Osteocyte (in vitro differentiated cells): ENCODE data around the gene TARS3. TPM values are rescaled to one million over a fixed set of nuclear protein-coding genes. Genes with fewer than 3 reads are reported as not detected.
A peak's percentile ranks its signal among the peaks of the same experiment; 100 is the strongest.
"Not testable (repeated sequence)": the region's sequence is repeated elsewhere in the genome, so short reads cannot be mapped to it uniquely, and the experiment has no call there.

Experiments
- DNase-seq: peaks from one replicate; pipeline ENCODE4 v3.0.0; 2021; ENCODE audit warnings: mixed read lengths; ENCODE audit not compliant: unreplicated experiment; ENCODE audit errors: extremely low spot score
- H3K27ac Mint-ChIP-seq: one replicate; pipeline ENCODE4 v1.8.0; 2021; ENCODE audit warnings: mild to moderate bottlenecking, mixed read lengths; ENCODE audit not compliant: unreplicated experiment
- H3K27me3 Mint-ChIP-seq: one replicate; pipeline ENCODE4 v1.8.0; 2021; ENCODE audit warnings: mixed read lengths; ENCODE audit not compliant: unreplicated experiment
- H3K36me3 Mint-ChIP-seq: one replicate; pipeline ENCODE4 v1.8.0; 2021; ENCODE audit warnings: mixed read lengths; ENCODE audit not compliant: unreplicated experiment
- H3K4me1 Mint-ChIP-seq: one replicate; pipeline ENCODE4 v1.8.0; 2021; ENCODE audit warnings: mixed read lengths; ENCODE audit not compliant: unreplicated experiment
- H3K4me3 Mint-ChIP-seq: one replicate; pipeline ENCODE4 v1.8.0; 2021; ENCODE audit warnings: mild to moderate bottlenecking, moderate library complexity, mixed read lengths; ENCODE audit not compliant: unreplicated experiment
- H3K9me3 Mint-ChIP-seq: one replicate; pipeline ENCODE4 v1.8.0; 2021; ENCODE audit warnings: mixed read lengths; ENCODE audit not compliant: unreplicated experiment
- CTCF ChIP-seq: fragments of 200-600 bp; sonication (generic); IDR thresholded peaks from 2 replicates; pipeline ENCODE4 v1.5.0; 2021; ENCODE audit warnings: antibody characterized with exemption, mild to moderate bottlenecking, moderate library complexity
- total RNA-seq: library from RNA; stranded (reverse); gene quantifications from 2 replicates; pipeline ENCODE4 v1.2.1, GENCODE V29; 2021

The TARS3 gene
- total RNA-seq, 1 donor from 2014 or later: 16.0 TPM

- H3K9me3 Mint-ChIP-seq: peaks cover 8% of the 10 kb centered on the region
- TF ChIP-seq CTCF: peak; percentile 25
- no peak for DNase-seq
- H3K36me3 Mint-ChIP-seq: peaks cover 17% of the 10 kb centered on the region
- H3K4me3 Mint-ChIP-seq: no peak overlapping the region
- H3K4me1 Mint-ChIP-seq: peaks cover 16% of the 10 kb centered on the region
- no peaks in the 10 kb centered on the region for H3K27me3 Mint-ChIP-seq
- H3K27ac Mint-ChIP-seq: no peak overlapping the region
Measured at GRCh38 chr15:101664303-101664913, 59.9 kb downstream of the TARS3 start.

- Mint-ChIP-seq H3K27me3 (no peaks in the 10 kb centered on the region), H3K9me3 (peaks cover 4% of the 10 kb centered on the region), H3K4me1 (peaks cover 16% of the 10 kb centered on the region), H3K36me3 (peaks cover 9% of the 10 kb centered on the region), H3K4me3 (no peak overlapping the region), H3K27ac (no peak overlapping the region)
- TF ChIP-seq CTCF: no peak
- no peak for DNase-seq
Measured at GRCh38 chr15:101662203-101662602, 62.1 kb downstream of the TARS3 start.

GRCh38 chr15:101660005-101660404 is 64.3 kb downstream of the TARS3 start:
- H3K27ac Mint-ChIP-seq: no peak overlapping the region
- H3K9me3 Mint-ChIP-seq: no peaks in the 10 kb centered on the region
- no peak overlapping the region for H3K4me3 Mint-ChIP-seq
- H3K4me1 Mint-ChIP-seq: peaks cover 7% of the 10 kb centered on the region
- no peaks in the 10 kb centered on the region for H3K27me3 Mint-ChIP-seq
- no peak for DNase-seq
- peaks cover 5% of the 10 kb centered on the region for H3K36me3 Mint-ChIP-seq
- TF ChIP-seq CTCF: no peak

- H3K27ac Mint-ChIP-seq: no peak overlapping the region
- H3K4me1 Mint-ChIP-seq: peaks cover 3% of the 10 kb centered on the region
- DNase-seq: no peak
- peaks cover 8% of the 10 kb centered on the region for H3K36me3 Mint-ChIP-seq
- H3K9me3 Mint-ChIP-seq: no peaks in the 10 kb centered on the region
- no peak for TF ChIP-seq CTCF
- no peak overlapping the region for H3K4me3 Mint-ChIP-seq
- no peaks in the 10 kb centered on the region for H3K27me3 Mint-ChIP-seq
Measured at GRCh38 chr15:101657968-101658784, 66.1 kb downstream of the TARS3 start.

GRCh38 chr15:101657171-101657570 is 67.1 kb downstream of the TARS3 start:
- no peak for TF ChIP-seq CTCF
- Mint-ChIP-seq H3K4me1 (peaks cover 3% of the 10 kb centered on the region), H3K9me3 (no peaks in the 10 kb centered on the region), H3K36me3 (peaks cover 8% of the 10 kb centered on the region), H3K27me3 (no peaks in the 10 kb centered on the region), H3K27ac (no peak overlapping the region), H3K4me3 (no peak overlapping the region)
- no peak for DNase-seq

GRCh38 chr15:101654624-101655337 is 69.5 kb downstream of the TARS3 start:
- H3K36me3 Mint-ChIP-seq, DNase-seq, H3K27ac Mint-ChIP-seq, H3K4me3 Mint-ChIP-seq, H3K27me3 Mint-ChIP-seq, H3K9me3 Mint-ChIP-seq: not testable (repeated sequence)
- H3K4me1 Mint-ChIP-seq: peaks cover 21% of the 10 kb centered on the region
